SK-N-SH (cell line): ENCODE measurements around the gene ANKRD50. TPM values are rescaled to one million over a fixed set of nuclear protein-coding genes. Genes with fewer than 3 reads are reported as not detected.

ENCODE experiments used
- CTCF ChIA-PET: fragments of 300-600, 350-600 bp; formaldehyde crosslinking; extraction: SDS; loops from one replicate; lab custom pipeline; 2021; lab: Yijun Ruan, JAX
- POLR2A ChIA-PET: fragments of 350-600 bp; sonication (Branson Sonifier 250); formaldehyde crosslinking; extraction: SDS; loops from one replicate; lab custom pipeline; 2020; ENCODE audit warnings: antibody characterized with exemption, inconsistent platforms; lab: Yijun Ruan, JAX
- DNase-seq: peaks from one replicate; pipeline ENCODE4 v3.0.0; 2012
- H2AFZ ChIP-seq: fragments of 200-600 bp; sonication (generic); 2 replicates; pipeline ENCODE4 v1.8.1; 2016; ENCODE audit warnings: antibody characterized with exemption, mild to moderate bottlenecking, low read depth
- H3F3A ChIP-seq: fragments of 200-600 bp; sonication (generic); replicated peaks from 2 replicates; pipeline ENCODE3; 2016; ENCODE audit warnings: antibody characterized with exemption, mild to moderate bottlenecking; ENCODE audit not compliant: insufficient read depth
- H3K27ac ChIP-seq, 2 experiments: fragments of 200-500 bp in 1 of 2; fragments of 200-600 bp in 1 of 2; sonication (Bioruptor generic) in 1 of 2; sonication (generic), shearing (Covaris generic) in 1 of 2; 2 replicates each; pipeline versions ENCODE4 v1.5.1 to v1.6.1; 2014 to 2016; ENCODE audit warnings: low read depth in 2 of 2, inconsistent platforms in 1 of 2, low read length in 1 of 2, mild to moderate bottlenecking in 1 of 2, mixed read lengths in 1 of 2
- H3K27me3 ChIP-seq: fragments of 200-600 bp; sonication (generic), shearing (Covaris generic); 2 replicates; pipeline ENCODE4 v1.6.1; 2016; ENCODE audit warnings: mixed run types; ENCODE audit not compliant: insufficient read depth
- H3K36me3 ChIP-seq, 2 experiments: fragments of 200-500 bp in 1 of 2; fragments of 200-600 bp in 1 of 2; sonication (Bioruptor generic) in 1 of 2; sonication (generic) in 1 of 2; replicated peaks in 1 of 2; 2 replicates each; pipeline versions ENCODE3 to v1.5.1; 2014 to 2016; ENCODE audit warnings: low read length in 1 of 2, mild to moderate bottlenecking in 1 of 2; ENCODE audit not compliant: insufficient read depth in 2 of 2, control insufficient read depth in 1 of 2
- H3K4me1 ChIP-seq, 2 experiments: fragments of 200-500 bp in 1 of 2; fragments of 200-600 bp in 1 of 2; sonication (Bioruptor generic) in 1 of 2; sonication (generic), shearing (Covaris generic) in 1 of 2; 2 replicates each; pipeline versions ENCODE4 v1.5.1 to v1.6.1; 2014 to 2016; ENCODE audit warnings: low read depth in 1 of 2, low read length in 1 of 2, mixed run types in 1 of 2; ENCODE audit not compliant: insufficient read depth in 2 of 2, control insufficient read depth in 1 of 2
- H3K4me2 ChIP-seq: fragments of 200-600 bp; sonication (generic), shearing (Covaris generic); 2 replicates; pipeline ENCODE4 v1.6.1; 2017; ENCODE audit warnings: mixed run types
- H3K4me3 ChIP-seq, 2 experiments: fragments of 200-500 bp in 1 of 2; fragments of 200-600 bp in 1 of 2; sonication (Bioruptor generic) in 1 of 2; sonication (generic), shearing (Covaris generic) in 1 of 2; 2 replicates each; pipeline versions ENCODE4 v1.5.1 to v1.8.1; 2014 to 2016; ENCODE audit warnings: low read depth in 2 of 2, inconsistent platforms in 1 of 2, low read length in 1 of 2, mild to moderate bottlenecking in 1 of 2, mixed read lengths in 1 of 2, moderate library complexity in 1 of 2
- H3K79me2 ChIP-seq: fragments of 200-600 bp; sonication (generic); 2 replicates; pipeline ENCODE4 v1.8.1; 2017; ENCODE audit warnings: mild to moderate bottlenecking; ENCODE audit not compliant: insufficient read depth
- H3K9ac ChIP-seq: fragments of 200-600 bp; sonication (generic); 2 replicates; pipeline ENCODE4 v1.6.1; 2017; ENCODE audit warnings: mixed run types
- H3K9me2 ChIP-seq: fragments of 200-600 bp; sonication (generic); 2 replicates; pipeline ENCODE4 v1.6.1; 2017; ENCODE audit warnings: mixed run types
- H3K9me3 ChIP-seq: fragments of 200-600 bp; sonication (generic); 2 replicates; pipeline ENCODE4 v1.6.1; 2017; ENCODE audit warnings: mixed run types, mild to moderate bottlenecking, moderate library complexity
- H4K20me1 ChIP-seq: fragments of 200-600 bp; sonication (generic); 2 replicates; pipeline ENCODE4 v1.6.1; 2017; ENCODE audit warnings: mild to moderate bottlenecking, mixed run types; ENCODE audit not compliant: insufficient read depth
- CHD2 ChIP-seq: fragments of 150-350 bp; IDR thresholded peaks from 2 replicates; pipeline ENCODE4 v1.6.1; 2018; ENCODE audit warnings: low read length; ENCODE audit not compliant: partially characterized antibody
- CTCF ChIP-seq: fragments of 200-600 bp; sonication (generic); IDR thresholded peaks from 2 replicates; pipeline ENCODE4 v1.6.1; 2017; ENCODE audit warnings: antibody characterized with exemption, mild to moderate bottlenecking, moderate library complexity
- ELF1 ChIP-seq: IDR thresholded peaks from 2 replicates; pipeline ENCODE4 v1.4.0; 2012
- EP300 ChIP-seq, 2 experiments: IDR thresholded peaks; 2 replicates each; pipeline versions ENCODE4 v1.4.0 to v1.6.1; 2012; ENCODE audit warnings: borderline replicate concordance in 1 of 2, low read depth in 1 of 2, low read length in 1 of 2
- EZH2phosphoT487 ChIP-seq: fragments of 200-600 bp; sonication (generic); IDR thresholded peaks from 2 replicates; pipeline ENCODE4 v1.6.1; 2017; ENCODE audit warnings: low read depth, mixed run types, mild to moderate bottlenecking, antibody characterized with exemption, moderate library complexity, borderline replicate concordance
- GATA2 ChIP-seq: sonication (generic); formaldehyde crosslinking; IDR thresholded peaks from 2 replicates; pipeline ENCODE4 v1.5.0; 2020; ENCODE audit warnings: mild to moderate bottlenecking, missing genetic modification reagents
- IRF3 ChIP-seq: fragments of 150-350 bp; IDR thresholded peaks from 2 replicates; pipeline ENCODE4 v1.6.1; 2016; ENCODE audit warnings: mild to moderate bottlenecking, low read depth, low read length
- MAX ChIP-seq: IDR thresholded peaks from 2 replicates; pipeline ENCODE4 v1.4.0; 2012; ENCODE audit warnings: low read depth
- MXI1 ChIP-seq: IDR thresholded peaks from 2 replicates; pipeline ENCODE4 v1.6.1; 2012; ENCODE audit warnings: mild to moderate bottlenecking, low read depth, low read length, improper control_type of control experiment
- NFIC ChIP-seq: IDR thresholded peaks from 2 replicates; pipeline ENCODE4 v1.4.0; 2012; ENCODE audit warnings: borderline replicate concordance
- NRF1 ChIP-seq: IDR thresholded peaks from 2 replicates; pipeline ENCODE4 v1.6.1; 2012; ENCODE audit warnings: low read depth, mild to moderate bottlenecking, low read length
- REST ChIP-seq: IDR thresholded peaks from 2 replicates; pipeline ENCODE4 v1.6.1; 2012; ENCODE audit warnings: mild to moderate bottlenecking, low read depth, low read length, moderate library complexity
- RXRA ChIP-seq: IDR thresholded peaks from 2 replicates; pipeline ENCODE4 v1.4.0; 2012; ENCODE audit warnings: low read depth, mild to moderate bottlenecking, borderline replicate concordance
- SIN3A ChIP-seq: IDR thresholded peaks from 2 replicates; pipeline ENCODE4 v1.6.1; 2012; ENCODE audit warnings: low read depth, mild to moderate bottlenecking, low read length, moderate library complexity, borderline replicate concordance
- SMC3 ChIP-seq: IDR thresholded peaks from 2 replicates; pipeline ENCODE4 v1.6.1; 2012; ENCODE audit warnings: low read depth, low read length, improper control_type of control experiment
- TEAD4 ChIP-seq: IDR thresholded peaks from 2 replicates; pipeline ENCODE4 v1.4.0; 2012; ENCODE audit warnings: mild to moderate bottlenecking, borderline replicate concordance; ENCODE audit not compliant: insufficient read depth
- USF1 ChIP-seq: IDR thresholded peaks from 2 replicates; pipeline ENCODE4 v1.4.0; 2012; ENCODE audit warnings: low read depth, borderline replicate concordance
- USF2 ChIP-seq: fragments of 150-350 bp; IDR thresholded peaks from 2 replicates; pipeline ENCODE4 v1.6.1; 2017; ENCODE audit warnings: antibody characterized with exemption, low read length, low read depth, borderline replicate concordance
- WGBS: methylation state at CpG from one replicate; pipeline ENCODE4 v1.1.6; 2017; ENCODE audit warnings: low lambda C conversion rate; 5-methylcytosine and 5-hydroxymethylcytosine counted together
- polyA plus RNA-seq, 3 experiments: library from polyadenylated mRNA; depleted of rRNA; stranded (reverse); fragments of >200 nt; gene quantifications; 2 replicates each; pipeline ENCODE4 v1.2.3, GENCODE V29; 2012

ANKRD50 gene
- polyA plus RNA-seq, 1 of the 3 experiments (the other 2 are of a cell fraction) = 13.5 TPM

GRCh38 chr4:124686279-124686678 is 26.3 kb downstream of the ANKRD50 start:
- peak; percentile 6 for DNase-seq
- peaks cover 8% of the 10 kb centered on the region for H3F3A ChIP-seq
- H3K9ac ChIP-seq = no peak overlapping the region
- POLR2A ChIA-PET = no interaction called here
- no peaks in the 10 kb centered on the region for H3K27me3 ChIP-seq
- peaks cover 99% of the 10 kb centered on the region for H3K79me2 ChIP-seq
- H3K9me2 ChIP-seq = no peaks in the 10 kb centered on the region
- no peak overlapping the region for H2AFZ ChIP-seq
- peaks cover 4% of the 10 kb centered on the region in 2 experiments; a peak in 3 of 4 replicates for H3K4me1 ChIP-seq
- peaks cover 27% of the 10 kb centered on the region for H4K20me1 ChIP-seq
- CTCF ChIA-PET = no interaction called here
- no peaks in the 10 kb centered on the region for H3K9me3 ChIP-seq
- H3K4me2 ChIP-seq = no peak overlapping the region
- H3K4me3 ChIP-seq = no peak overlapping the region
- WGBS = 97% methylated on average over 5 of the region's 5 CpGs
- peaks cover 12 to 75% of the 10 kb centered on the region in 2 experiments for H3K36me3 ChIP-seq
- TF ChIP-seq SMC3 = no peak
- H3K27ac ChIP-seq = no peak overlapping the region

GRCh38 chr4:124685851-124686250 is 26.7 kb downstream of the ANKRD50 start:
- no peak for DNase-seq
- Histone ChIP-seq H3K36me3 (peaks cover 12 to 74% of the 10 kb centered on the region in 2 experiments), H3K27ac (no peak overlapping the region), H3K79me2 (peaks cover 99% of the 10 kb centered on the region), H2AFZ (no peak overlapping the region), H3F3A (peaks cover 7% of the 10 kb centered on the region), H4K20me1 (peaks cover 27% of the 10 kb centered on the region), H3K4me2 (no peak overlapping the region), H3K4me3 (no peak overlapping the region), H3K27me3 (no peaks in the 10 kb centered on the region)
- POLR2A ChIA-PET = no interaction called here
- CTCF ChIA-PET = no interaction called here
- no peak for TF ChIP-seq USF1
- no peak for TF ChIP-seq EZH2phosphoT487
- no peak for TF ChIP-seq NFIC
- TF ChIP-seq CHD2 = no peak
- no peak for TF ChIP-seq EP300 (IDR thresholded peaks at IDR 0.05; ENCODE audit: borderline replicate concordance in 1 of 2, low read depth in 1 of 2, low read length in 1 of 2)
- TF ChIP-seq SMC3 = no peak
- TF ChIP-seq USF2 = no peak
- TF ChIP-seq ELF1 = no peak
- TF ChIP-seq IRF3 = no peak
- TF ChIP-seq SIN3A = no peak
- TF ChIP-seq GATA2 (CRISPR knock-in tag) = no peak
- TF ChIP-seq MAX = no peak
- TF ChIP-seq RXRA = no peak
- TF ChIP-seq REST = no peak
- TF ChIP-seq MXI1 = no peak
- TF ChIP-seq CTCF = no peak
- TF ChIP-seq NRF1 = no peak
- TF ChIP-seq TEAD4 = no peak
- TF ChIP-seq, all 33 proteins: peak for 0
- peaks cover 4% of the 10 kb centered on the region in 2 experiments; a peak in 3 of 4 replicates for H3K4me1 ChIP-seq
- H3K9me2 ChIP-seq = no peaks in the 10 kb centered on the region
- no peaks in the 10 kb centered on the region for H3K9me3 ChIP-seq
- no peak overlapping the region for H3K9ac ChIP-seq
